Activated T-cell treated with anti-CD3 and anti-CD28 coated beads, Interleukin-2, amount 50 U/mL, for 24 hours (primary cell): ENCODE data around the gene DNAJB7.
"Not testable (repeated sequence)": the region's sequence is repeated elsewhere in the genome, so short reads cannot be mapped to it uniquely, and the experiment has no call there.

ENCODE experiments used
- DNase-seq: peaks from one replicate; pipeline ENCODE4 v3.0.0-alpha.2; 2020
- H3K27ac Mint-ChIP-seq: 2 replicates; pipeline ENCODE4 v1.8.0; 2020; ENCODE audit warnings: mild to moderate bottlenecking, mixed read lengths
- H3K27me3 Mint-ChIP-seq: 2 replicates; pipeline ENCODE4 v1.8.0; 2020; ENCODE audit warnings: mixed read lengths
- H3K36me3 Mint-ChIP-seq: 2 replicates; pipeline ENCODE4 v1.8.0; 2020; ENCODE audit warnings: low read depth, mixed read lengths
- H3K4me1 Mint-ChIP-seq: 2 replicates; pipeline ENCODE4 v1.8.0; 2020; ENCODE audit warnings: low read depth, mixed read lengths
- H3K4me3 Mint-ChIP-seq: 2 replicates; pipeline ENCODE4 v1.8.0; 2020; ENCODE audit warnings: mild to moderate bottlenecking, moderate library complexity, mixed read lengths
- H3K9me3 Mint-ChIP-seq: 2 replicates; pipeline ENCODE4 v1.8.0; 2020; ENCODE audit warnings: mixed read lengths

Gene DNAJB7

GRCh38 chr22:40862013-40862412 lies at the start of gene DNAJB7:
Gene DNAJB7, minus strand, starts transcription at chr22:40862113. Its CDS starts 119 bp downstream, at chr22:40861994.
- no peaks in the 10 kb centered on the region for H3K27me3 Mint-ChIP-seq
- H3K9me3 Mint-ChIP-seq, result no peaks in the 10 kb centered on the region
- H3K4me1 Mint-ChIP-seq, result peaks cover 40% of the 10 kb centered on the region
- H3K27ac Mint-ChIP-seq, result peak within 1 kb of the TSS; percentile 12
- H3K36me3 Mint-ChIP-seq, result peaks cover 55% of the 10 kb centered on the region
- H3K4me3 Mint-ChIP-seq, result no peak within 1 kb of the TSS
- DNase-seq, result no peak

DNA sequence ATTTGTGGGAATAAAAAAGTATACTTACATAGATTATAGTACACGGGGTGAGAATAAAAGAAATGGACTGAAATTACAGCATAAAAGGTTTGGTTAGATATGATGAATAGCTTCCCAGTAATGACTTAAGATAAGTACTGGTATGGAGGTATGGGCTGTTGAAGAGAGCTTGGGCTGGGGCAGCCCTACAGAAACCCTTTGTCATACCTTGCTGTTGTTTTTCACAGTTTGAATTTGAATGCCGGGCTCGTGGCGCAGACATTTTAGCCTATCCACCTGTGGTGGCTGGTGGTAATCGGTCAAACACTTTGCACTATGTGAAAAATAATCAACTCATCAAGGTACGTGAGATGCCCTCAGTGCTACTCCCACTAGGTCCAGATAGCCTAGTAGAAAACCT lies 47.0 kb upstream of the DNAJB7 start:
- H3K27ac Mint-ChIP-seq, result no peak overlapping the region
- DNase-seq, result no peak
- no peaks in the 10 kb centered on the region for H3K27me3 Mint-ChIP-seq
- no peaks in the 10 kb centered on the region for H3K9me3 Mint-ChIP-seq
- H3K4me1 Mint-ChIP-seq, result no peaks in the 10 kb centered on the region
- peaks cover 53% of the 10 kb centered on the region for H3K36me3 Mint-ChIP-seq
- no peak overlapping the region for H3K4me3 Mint-ChIP-seq

DNA sequence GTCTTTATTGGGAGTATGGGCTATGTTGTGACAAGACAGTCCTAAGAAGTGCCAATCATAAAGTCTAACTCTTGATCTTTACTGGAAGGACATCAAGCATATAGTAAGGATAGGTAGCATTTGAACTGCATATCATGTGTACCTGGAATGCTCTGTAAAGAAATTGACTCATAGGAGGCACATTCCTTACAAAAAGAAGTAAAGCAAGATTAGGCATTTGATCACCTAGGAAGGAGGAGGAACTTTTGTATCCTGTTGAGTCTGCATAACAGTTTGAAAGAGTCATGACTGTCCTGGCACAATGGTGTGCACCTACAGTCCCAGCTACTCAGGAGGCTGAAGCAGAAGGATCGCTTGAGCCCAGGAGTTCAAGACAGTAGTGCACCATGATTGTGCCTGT lies 42.2 kb upstream of the DNAJB7 start:
- no peak overlapping the region for H3K27ac Mint-ChIP-seq
- peaks cover 37% of the 10 kb centered on the region for H3K36me3 Mint-ChIP-seq
- H3K9me3 Mint-ChIP-seq, result no peaks in the 10 kb centered on the region
- no peaks in the 10 kb centered on the region for H3K27me3 Mint-ChIP-seq
- DNase-seq, result no peak
- no peak overlapping the region for H3K4me3 Mint-ChIP-seq
- H3K4me1 Mint-ChIP-seq, result peaks cover 9% of the 10 kb centered on the region

DNA sequence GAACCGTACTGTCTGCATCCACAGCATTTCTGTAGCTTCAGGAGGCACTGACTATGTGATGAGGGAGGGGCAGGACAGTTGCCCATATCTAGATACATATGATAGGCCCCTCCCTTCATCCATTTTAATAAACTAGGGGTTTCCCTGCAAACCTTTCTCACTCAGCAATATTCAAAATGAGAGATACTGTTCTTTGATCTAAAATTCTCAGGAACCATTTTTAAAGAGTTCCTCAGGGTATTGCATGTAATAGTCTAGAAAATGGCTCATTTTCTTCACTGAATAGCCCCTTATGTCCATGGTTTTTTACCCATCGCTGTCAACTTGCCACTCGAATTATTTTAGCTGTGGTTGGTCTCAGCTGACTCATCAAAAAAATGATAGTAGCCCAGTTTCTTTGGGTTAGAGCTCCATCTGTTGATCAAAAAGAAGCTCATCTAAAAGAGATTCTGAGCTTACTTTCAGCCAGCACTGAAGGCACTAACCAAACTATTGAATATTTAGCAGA lies 37.0 kb upstream of the DNAJB7 start:
- Mint-ChIP-seq H3K9me3 (no peaks in the 10 kb centered on the region), H3K36me3 (peaks cover 31% of the 10 kb centered on the region), H3K4me3 (peak overlapping the region; percentile 37), H3K4me1 (peaks cover 16% of the 10 kb centered on the region), H3K27me3 (no peaks in the 10 kb centered on the region), H3K27ac (peak overlapping the region; percentile 90)
- no peak for DNase-seq

DNA sequence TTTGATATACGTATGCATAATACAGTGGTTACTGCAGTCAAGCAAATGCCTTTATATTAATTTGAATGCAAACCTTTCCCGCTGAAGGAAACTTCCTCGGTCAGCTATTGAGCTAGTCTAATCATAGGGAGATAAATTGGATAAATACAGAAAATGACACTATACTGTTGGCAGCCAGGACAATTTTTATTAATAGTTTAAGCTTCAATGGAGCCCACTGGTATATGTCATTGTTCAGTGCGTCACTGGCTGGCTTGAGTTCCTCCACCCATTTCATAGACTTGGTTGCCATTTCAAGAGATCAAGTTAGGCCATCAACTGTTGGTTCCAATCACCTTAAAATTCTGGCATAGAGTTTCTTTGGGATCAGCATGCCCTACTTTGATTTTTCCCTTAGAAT lies 32.5 kb upstream of the DNAJB7 start:
- Mint-ChIP-seq H3K27ac (no peak overlapping the region), H3K9me3 (no peaks in the 10 kb centered on the region), H3K4me1 (peaks cover 10% of the 10 kb centered on the region), H3K36me3 (peaks cover 32% of the 10 kb centered on the region), H3K4me3 (no peak overlapping the region), H3K27me3 (no peaks in the 10 kb centered on the region)
- no peak for DNase-seq

DNA sequence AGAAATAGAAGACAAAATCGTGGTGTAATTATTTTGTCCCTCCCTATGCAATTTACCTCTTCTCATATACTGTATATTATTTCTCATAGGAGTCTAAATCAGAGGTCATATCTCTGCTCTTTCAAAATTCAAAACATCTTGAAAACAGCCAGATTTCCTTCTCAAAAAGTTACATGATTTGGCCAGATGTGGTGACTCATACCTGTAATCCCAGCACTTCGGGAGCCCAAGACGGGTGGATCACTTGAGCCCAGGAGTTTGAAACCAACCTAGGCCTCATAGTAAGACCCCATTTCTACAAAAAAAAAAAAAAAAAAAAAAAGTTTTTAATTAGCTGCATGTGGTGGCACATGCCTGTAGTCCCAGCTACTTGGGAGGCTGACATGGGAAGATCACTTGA lies 29.0 kb upstream of the DNAJB7 start:
- no peak for DNase-seq
- Mint-ChIP-seq H3K4me1 (no peaks in the 10 kb centered on the region), H3K27ac (no peak overlapping the region), H3K4me3 (no peak overlapping the region), H3K27me3 (no peaks in the 10 kb centered on the region), H3K9me3 (no peaks in the 10 kb centered on the region), H3K36me3 (peaks cover 55% of the 10 kb centered on the region)

- no peak for DNase-seq
- Mint-ChIP-seq H3K9me3 (no peaks in the 10 kb centered on the region), H3K36me3 (peaks cover 62% of the 10 kb centered on the region), H3K27ac (peak overlapping the region; percentile 53), H3K27me3 (no peaks in the 10 kb centered on the region), H3K4me3 (no peak overlapping the region), H3K4me1 (no peaks in the 10 kb centered on the region)
These were observed 27.2 kb upstream of the DNAJB7 start for GRCh38 chr22:40889116-40889515.

DNA sequence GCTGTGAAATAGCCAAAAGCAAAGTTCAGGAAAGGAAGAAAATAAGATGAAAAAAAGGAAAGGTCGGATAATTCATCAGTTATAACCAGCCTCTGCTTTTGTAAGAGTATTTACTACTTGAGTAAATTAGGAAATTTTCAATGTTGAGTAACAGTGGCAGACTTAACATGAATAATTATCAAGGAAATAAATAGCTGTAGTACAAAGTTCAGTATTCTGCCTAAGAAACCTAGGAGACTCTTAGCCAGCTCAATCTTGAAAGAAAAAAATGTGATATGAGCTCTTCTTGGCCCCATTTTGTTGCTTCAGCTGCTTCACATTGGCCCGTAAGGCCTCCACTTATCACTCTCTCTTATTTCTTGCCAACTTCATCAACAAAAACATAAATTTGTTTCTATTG lies 17.0 kb upstream of the DNAJB7 start:
- no peaks in the 10 kb centered on the region for H3K4me1 Mint-ChIP-seq

GRCh38 chr22:40877488-40877887 lies 15.6 kb upstream of the DNAJB7 start:
- no peaks in the 10 kb centered on the region for H3K9me3 Mint-ChIP-seq
- no peak for DNase-seq
- no peak overlapping the region for H3K4me3 Mint-ChIP-seq
- H3K4me1 Mint-ChIP-seq, result no peaks in the 10 kb centered on the region
- peaks cover 43% of the 10 kb centered on the region for H3K36me3 Mint-ChIP-seq
- no peaks in the 10 kb centered on the region for H3K27me3 Mint-ChIP-seq
- H3K27ac Mint-ChIP-seq, result no peak overlapping the region

More for the DNA sequence above, 17.0 kb upstream of the DNAJB7 start:
- Mint-ChIP-seq H3K27me3 (no peaks in the 10 kb centered on the region), H3K9me3 (no peaks in the 10 kb centered on the region), H3K36me3 (peaks cover 48% of the 10 kb centered on the region), H3K27ac (no peak overlapping the region), H3K4me3 (no peak overlapping the region)
- no peak for DNase-seq

DNA sequence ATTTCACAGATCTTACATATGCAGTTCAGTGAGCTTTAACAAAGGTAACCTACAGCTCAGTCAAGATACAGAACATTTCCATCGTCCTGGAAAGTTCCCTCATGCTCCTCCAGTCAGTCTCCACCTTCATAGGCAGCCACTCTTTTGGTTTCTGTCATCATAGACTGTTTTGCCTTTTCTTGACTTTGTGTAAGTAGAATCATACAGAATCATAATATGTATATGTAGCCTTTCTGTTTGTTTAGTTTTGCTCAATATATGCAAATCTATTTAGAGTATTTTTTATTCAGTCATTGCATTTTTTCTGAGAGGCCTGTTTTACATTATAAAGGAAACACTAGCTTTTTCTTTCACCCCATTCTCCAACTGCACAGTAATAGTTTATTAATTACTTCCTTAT lies 15.0 kb upstream of the DNAJB7 start:
- Mint-ChIP-seq H3K4me1 (no peaks in the 10 kb centered on the region), H3K27me3 (no peaks in the 10 kb centered on the region), H3K4me3 (no peak overlapping the region), H3K36me3 (peaks cover 44% of the 10 kb centered on the region), H3K9me3 (no peaks in the 10 kb centered on the region), H3K27ac (no peak overlapping the region)
- DNase-seq, result no peak

DNA sequence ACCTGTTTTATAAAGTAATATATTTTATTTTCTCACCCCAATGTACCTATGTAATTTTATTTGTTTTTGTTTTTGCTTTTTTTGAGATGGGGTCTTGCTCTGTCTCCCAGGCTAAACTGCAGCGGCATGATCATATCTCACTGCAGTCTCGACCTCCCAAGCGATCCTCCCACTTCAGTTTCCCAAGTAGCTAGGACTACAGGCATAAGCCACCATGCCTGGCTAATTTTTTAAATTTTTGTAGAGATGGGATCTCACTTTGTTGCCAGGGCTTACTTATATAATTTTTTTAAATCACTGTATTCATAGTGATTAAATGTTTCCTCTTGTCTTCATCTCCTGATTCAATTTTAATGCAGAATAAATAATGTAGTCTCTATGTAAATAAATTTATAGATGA lies 13.2 kb upstream of the DNAJB7 start:
- H3K27me3 Mint-ChIP-seq, result no peaks in the 10 kb centered on the region
- H3K4me3 Mint-ChIP-seq, result no peak overlapping the region
- H3K9me3 Mint-ChIP-seq, result no peaks in the 10 kb centered on the region
- no peak for DNase-seq
- H3K4me1 Mint-ChIP-seq, result no peaks in the 10 kb centered on the region
- H3K27ac Mint-ChIP-seq, result no peak overlapping the region
- H3K36me3 Mint-ChIP-seq, result peaks cover 55% of the 10 kb centered on the region

GRCh38 chr22:40874016-40874415 lies 12.1 kb upstream of the DNAJB7 start:
- no peaks in the 10 kb centered on the region for H3K27me3 Mint-ChIP-seq
- H3K4me1 Mint-ChIP-seq, result no peaks in the 10 kb centered on the region
- peaks cover 55% of the 10 kb centered on the region for H3K36me3 Mint-ChIP-seq
- no peaks in the 10 kb centered on the region for H3K9me3 Mint-ChIP-seq
- no peak overlapping the region for H3K4me3 Mint-ChIP-seq
- DNase-seq, result no peak
- H3K27ac Mint-ChIP-seq, result no peak overlapping the region

DNA sequence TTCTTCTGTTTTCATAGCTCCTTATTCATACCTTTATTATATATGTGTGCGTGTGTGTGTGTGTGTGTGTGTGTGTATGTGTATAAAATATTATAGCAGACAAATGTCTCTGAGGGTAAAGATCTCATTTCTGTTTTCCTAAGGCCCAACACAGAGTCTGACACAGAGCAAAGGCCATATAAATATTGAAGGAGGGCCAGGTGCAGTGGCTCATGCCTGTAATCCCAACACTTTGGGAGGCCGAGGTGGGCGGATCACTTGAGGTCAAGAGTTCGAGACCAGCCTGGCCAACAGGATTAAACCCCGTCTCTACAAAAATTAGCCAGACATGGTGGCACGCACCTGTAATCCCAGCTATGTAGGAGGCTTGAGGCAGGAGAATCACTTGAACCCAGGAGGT lies 6.5 kb upstream of the DNAJB7 start:
- not testable (repeated sequence) for H3K27me3 Mint-ChIP-seq, H3K4me1 Mint-ChIP-seq, H3K4me3 Mint-ChIP-seq, H3K27ac Mint-ChIP-seq, DNase-seq, H3K9me3 Mint-ChIP-seq
- H3K36me3 Mint-ChIP-seq, result peaks cover 38% of the 10 kb centered on the region

DNA sequence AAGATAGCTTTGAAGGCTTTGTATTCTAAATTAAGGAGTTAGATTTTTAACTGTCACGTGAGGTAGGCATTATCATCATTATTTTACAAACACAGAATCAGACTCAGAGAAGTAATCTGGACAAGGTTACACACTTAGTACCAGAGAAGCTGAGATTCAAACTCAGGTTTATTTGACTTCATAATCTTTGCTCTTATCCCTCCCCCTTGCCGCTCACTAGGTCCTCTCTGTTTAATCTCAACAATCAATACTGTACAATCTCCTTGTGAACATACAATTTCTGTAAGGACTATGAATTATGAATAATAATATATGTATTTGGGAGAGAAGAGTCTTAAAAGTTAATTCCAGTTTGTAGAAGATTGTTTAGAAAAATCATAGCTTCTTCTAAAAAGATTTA lies 5.2 kb upstream of the DNAJB7 start:
- H3K27me3 Mint-ChIP-seq, result no peaks in the 10 kb centered on the region
- H3K4me1 Mint-ChIP-seq, result peaks cover 12% of the 10 kb centered on the region
- H3K4me3 Mint-ChIP-seq, result no peak overlapping the region
- no peak for DNase-seq
- H3K9me3 Mint-ChIP-seq, result no peaks in the 10 kb centered on the region
- peaks cover 42% of the 10 kb centered on the region for H3K36me3 Mint-ChIP-seq
- H3K27ac Mint-ChIP-seq, result no peak overlapping the region

DNA sequence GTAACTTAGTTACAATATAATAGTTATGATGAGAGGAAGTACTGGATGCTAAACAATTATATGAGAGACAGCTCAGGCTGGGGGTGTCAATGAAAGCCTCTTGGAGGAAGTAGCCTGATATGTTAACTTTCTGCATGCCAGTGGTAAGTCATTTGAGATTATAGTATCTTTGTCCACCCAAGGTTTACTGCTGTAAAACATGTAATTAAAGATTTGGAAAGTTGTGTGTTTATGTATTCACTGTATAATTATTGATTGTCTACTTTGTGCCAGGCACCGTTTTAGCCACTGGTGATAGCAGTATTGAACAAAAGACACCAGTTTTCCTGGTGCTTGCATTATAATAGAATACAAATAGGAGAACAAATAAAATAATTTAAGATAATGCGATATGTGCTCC lies 624 bp upstream of the DNAJB7 start:
- Mint-ChIP-seq H3K4me1 (peaks cover 38% of the 10 kb centered on the region), H3K36me3 (peaks cover 50% of the 10 kb centered on the region), H3K27me3 (no peaks in the 10 kb centered on the region), H3K4me3 (no peak overlapping the region), H3K27ac (no peak overlapping the region), H3K9me3 (no peaks in the 10 kb centered on the region)
- DNase-seq, result no peak

DNA sequence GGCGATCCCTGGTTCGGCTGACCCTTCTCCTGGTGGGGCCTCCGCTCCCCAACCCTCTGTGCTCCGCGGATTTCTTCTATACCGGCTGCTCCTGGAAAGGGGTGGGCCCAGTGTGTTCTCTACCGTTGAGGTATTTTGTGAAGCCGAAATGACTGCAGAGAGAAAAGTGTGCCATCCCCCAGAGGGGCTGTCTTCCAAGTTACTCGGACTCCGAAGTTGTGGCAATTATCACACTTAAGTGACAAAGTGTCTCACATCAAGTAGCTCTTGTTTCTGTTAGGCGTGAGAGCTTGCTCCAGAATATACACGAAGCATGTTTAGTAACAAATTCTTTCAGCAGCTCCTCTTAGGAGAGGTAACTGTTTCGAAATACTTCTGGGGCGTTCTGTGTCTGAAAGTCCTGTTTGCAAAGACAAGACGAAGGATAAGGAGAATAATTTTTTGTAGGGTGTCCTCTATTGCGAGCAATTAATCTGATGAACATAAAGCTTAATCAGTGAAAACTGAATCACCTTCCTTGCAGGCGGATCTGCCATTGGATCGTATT lies 4.5 kb downstream of the DNAJB7 start:
- no peak for DNase-seq
- Mint-ChIP-seq H3K4me3 (peak overlapping the region; percentile 93), H3K27ac (peak overlapping the region; percentile 100), H3K4me1 (peaks cover 56% of the 10 kb centered on the region), H3K36me3 (peaks cover 86% of the 10 kb centered on the region), H3K9me3 (no peaks in the 10 kb centered on the region), H3K27me3 (no peaks in the 10 kb centered on the region)
